AG09319 (cell line): ENCODE data around the gene VEZT.

Experiments used
- DNase-seq: peaks from one replicate; pipeline ENCODE4 v3.0.0-alpha.2; 2010; ENCODE audit warnings: low read depth; ENCODE audit errors: extremely low read depth
- CTCF ChIP-seq: IDR thresholded peaks from 2 replicates; pipeline ENCODE4 v1.5.1; 2011; ENCODE audit warnings: low read depth, mild to moderate bottlenecking, inconsistent platforms, low read length, moderate library complexity

Gene VEZT

GRCh38 chr12:95217377-95218149 is at the start of gene VEZT, which contains the start of gene FGD6:
VEZT (plus strand) TSS chr12:95217807; CDS start chr12:95217851, 44 bp downstream.
FGD6 (minus strand) TSS chr12:95217467; CDS start chr12:95217240, 227 bp downstream.
- peak; percentile 98 for DNase-seq
- TF ChIP-seq CTCF = peak; percentile 64

GRCh38 chr12:95168746-95169145 is 48.9 kb upstream of the VEZT start:
- TF ChIP-seq CTCF = no peak
- DNase-seq = no peak

- TF ChIP-seq CTCF = no peak
- DNase-seq = no peak
Measured at GRCh38 chr12:95169368-95169767, 48.2 kb upstream of the VEZT start.

GRCh38 chr12:95173392-95174251 is 44.0 kb upstream of the VEZT start:
- DNase-seq = peak; percentile 30
- no peak for TF ChIP-seq CTCF

- TF ChIP-seq CTCF = no peak
- no peak for DNase-seq
Measured at GRCh38 chr12:95177201-95177768, 40.3 kb upstream of the VEZT start.

- TF ChIP-seq CTCF = no peak
- DNase-seq = no peak
Measured at GRCh38 chr12:95178136-95178535, 39.5 kb upstream of the VEZT start.
